ENCODE measurements around the gene AKAP6.

GRCh38 chr14:32307881-32308582 is 21.1 kb upstream of the AKAP6 start:
- no peak for TF ChIP-seq CTCF (IDR thresholded peaks at IDR 0.05)
- no peak for TF ChIP-seq POLR2A (IDR thresholded peaks at IDR 0.05)
